ENCODE measurements around the gene EPS8. TPM values are rescaled to one million over a fixed set of nuclear protein-coding genes. Genes with fewer than 3 reads are reported as not detected.

The EPS8 gene
- total RNA-seq, 1 experiment from 2014 or later = 97.5 TPM

- no TSS peak for BruUV-seq (replicated peaks)
- CTCF ChIA-PET = interaction anchor here (0.8 to 1.5 kb wide), 2 partner anchors 19 to 52 kb away, joined by 3 to 4 read pairs; no protein-coding TSS in a partner anchor
- Mint-ChIP-seq H3K27me3 (ENCODE audit: unreplicated experiment) (no peaks in the 10 kb centered on the region), H3K4me3 (ENCODE audit: low read depth, unreplicated experiment) (no peak overlapping the region), H3K9me3 (ENCODE audit: low read depth, unreplicated experiment) (no peaks in the 10 kb centered on the region), H3K27ac (ENCODE audit: unreplicated experiment) (peak overlapping the region; percentile 98), H3K36me3 (ENCODE audit: insufficient read depth, unreplicated experiment) (peaks cover 40% of the 10 kb centered on the region), H3K4me1 (ENCODE audit: low read depth, unreplicated experiment) (peaks cover 75% of the 10 kb centered on the region)
- intact Hi-C loops (cut with micrococcal nuclease; ENCODE audit: unreplicated experiment) = no loop called here
- DNase-seq = no peak
- TF ChIP-seq CTCF (IDR thresholded peaks at IDR 0.05; ENCODE audit: unreplicated experiment) = no peak
Measured at GRCh38 chr12:15714256-15714655, 74.9 kb downstream of the EPS8 start.

- Mint-ChIP-seq H3K27me3 (ENCODE audit: unreplicated experiment) (no peaks in the 10 kb centered on the region), H3K4me1 (ENCODE audit: low read depth, unreplicated experiment) (peaks cover 75% of the 10 kb centered on the region), H3K4me3 (ENCODE audit: low read depth, unreplicated experiment) (peak overlapping the region; percentile 66), H3K9me3 (ENCODE audit: low read depth, unreplicated experiment) (no peaks in the 10 kb centered on the region), H3K36me3 (ENCODE audit: insufficient read depth, unreplicated experiment) (peaks cover 37% of the 10 kb centered on the region), H3K27ac (ENCODE audit: unreplicated experiment) (peak overlapping the region; percentile 98)
- peak; percentile 77 for DNase-seq
- intact Hi-C loops (cut with micrococcal nuclease; ENCODE audit: unreplicated experiment) = loop anchor here (2.0 kb wide), 1 partner anchor 70 kb away; no protein-coding TSS in a partner anchor
- CTCF ChIA-PET = interaction anchor here (0.6 to 1.5 kb wide), 7 partner anchors 9 to 178 kb away, joined by 3 to 5 read pairs (median 3); no protein-coding TSS in a partner anchor
- TF ChIP-seq CTCF (IDR thresholded peaks at IDR 0.05; ENCODE audit: unreplicated experiment) = no peak
- BruUV-seq (replicated peaks) = TSS peak; percentile 93
Measured at GRCh38 chr12:15712823-15713660, 76.1 kb downstream of the EPS8 start.

GRCh38 chr12:15712160-15712559, 77.0 kb downstream of the EPS8 start:
- CTCF ChIA-PET = interaction anchor here (1.0 to 1.4 kb wide), 2 partner anchors 10 to 27 kb away, joined by 5 read pairs; no protein-coding TSS in a partner anchor
- H3K27me3 Mint-ChIP-seq (ENCODE audit: unreplicated experiment) = no peaks in the 10 kb centered on the region
- intact Hi-C loops (cut with micrococcal nuclease; ENCODE audit: unreplicated experiment) = loop anchor here (2.0 kb wide), 1 partner anchor 71 kb away; no protein-coding TSS in a partner anchor
- peak overlapping the region; percentile 66 for H3K4me3 Mint-ChIP-seq (ENCODE audit: low read depth, unreplicated experiment)
- TF ChIP-seq CTCF (IDR thresholded peaks at IDR 0.05; ENCODE audit: unreplicated experiment) = no peak
- H3K27ac Mint-ChIP-seq (ENCODE audit: unreplicated experiment) = peak overlapping the region; percentile 98
- peaks cover 75% of the 10 kb centered on the region for H3K4me1 Mint-ChIP-seq (ENCODE audit: low read depth, unreplicated experiment)
- H3K9me3 Mint-ChIP-seq (ENCODE audit: low read depth, unreplicated experiment) = no peaks in the 10 kb centered on the region
- DNase-seq = no peak
- peaks cover 32% of the 10 kb centered on the region for H3K36me3 Mint-ChIP-seq (ENCODE audit: insufficient read depth, unreplicated experiment)
- no TSS peak for BruUV-seq (replicated peaks)

GRCh38 chr12:15710860-15711510, 78.2 kb downstream of the EPS8 start:
- Mint-ChIP-seq H3K27me3 (ENCODE audit: unreplicated experiment) (no peaks in the 10 kb centered on the region), H3K27ac (ENCODE audit: unreplicated experiment) (peak overlapping the region; percentile 98), H3K4me1 (ENCODE audit: low read depth, unreplicated experiment) (peaks cover 79% of the 10 kb centered on the region), H3K4me3 (ENCODE audit: low read depth, unreplicated experiment) (peak overlapping the region; percentile 66), H3K36me3 (ENCODE audit: insufficient read depth, unreplicated experiment) (peaks cover 29% of the 10 kb centered on the region), H3K9me3 (ENCODE audit: low read depth, unreplicated experiment) (no peaks in the 10 kb centered on the region)
- no peak for TF ChIP-seq CTCF (IDR thresholded peaks at IDR 0.05; ENCODE audit: unreplicated experiment)
- DNase-seq = no peak
- CTCF ChIA-PET = no interaction called here
- no TSS peak for BruUV-seq (replicated peaks)
- intact Hi-C loops (cut with micrococcal nuclease; ENCODE audit: unreplicated experiment) = no loop called here

All from Calu3 (cell line).